Keratinocyte (primary cell): ENCODE data around the gene POMP. TPM values are rescaled to one million over a fixed set of nuclear protein-coding genes. Genes with fewer than 3 reads are reported as not detected.

Experiments used
- DNase-seq: peaks from one replicate; pipeline ENCODE4 v3.0.0-alpha.2; 2011; ENCODE audit warnings: low read depth, missing footprints, low spot score
- FAIRE-seq: peaks from 2 replicates; lab custom pipeline; 2011; peaks lifted over from hg19 to GRCh38; lab: Jason Lieb, UNC
- H2AFZ ChIP-seq: 2 replicates; pipeline ENCODE4 v1.6.0; 2012; ENCODE audit warnings: low read length, control low read depth, inconsistent platforms; ENCODE audit not compliant: control insufficient read depth
- H3K27ac ChIP-seq: 2 replicates; pipeline ENCODE4 v1.5.1; 2011; ENCODE audit warnings: low read length; ENCODE audit not compliant: control insufficient read depth, insufficient read depth
- H3K27me3 ChIP-seq: 3 replicates; pipeline ENCODE4 v1.6.0; 2011; ENCODE audit warnings: low read length; ENCODE audit not compliant: control insufficient read depth, insufficient read depth; ENCODE audit errors: extremely low read depth
- H3K36me3 ChIP-seq, 2 experiments: 2 replicates in 1 of 2; 3 replicates in 1 of 2; pipeline ENCODE4 v1.5.1; 2011; ENCODE audit warnings: low read length in 2 of 2, mild to moderate bottlenecking in 1 of 2; ENCODE audit not compliant: control insufficient read depth in 2 of 2, insufficient read depth in 2 of 2; ENCODE audit errors: extremely low read depth in 1 of 2
- H3K4me1 ChIP-seq: 3 replicates; pipeline ENCODE4 v1.5.1; 2011; ENCODE audit warnings: low read length; ENCODE audit not compliant: control insufficient read depth, insufficient read depth; ENCODE audit errors: extremely low read depth
- H3K4me2 ChIP-seq: 3 replicates; pipeline ENCODE4 v1.6.0; 2011; ENCODE audit warnings: low read depth, low read length; ENCODE audit not compliant: control insufficient read depth, insufficient read depth; ENCODE audit errors: extremely low read depth
- H3K4me3 ChIP-seq, 3 experiments: fragments of 200-600 bp in 1 of 3; sonication (generic) in 1 of 3; 2 replicates in 2 of 3; 3 replicates in 1 of 3; pipeline ENCODE4 v1.5.1; 2011 to 2016; ENCODE audit warnings: low read length in 3 of 3, mild to moderate bottlenecking in 3 of 3, control low read depth in 2 of 3, inconsistent platforms in 1 of 3, low read depth in 1 of 3, mixed read lengths in 1 of 3, mixed run types in 1 of 3, moderate library complexity in 1 of 3; ENCODE audit not compliant: control insufficient read depth in 2 of 3, insufficient read depth in 2 of 3; ENCODE audit errors: extremely low read depth in 1 of 3
- H3K79me2 ChIP-seq: 2 replicates; pipeline ENCODE4 v1.6.0; 2012; ENCODE audit warnings: low read length; ENCODE audit not compliant: control insufficient read depth, insufficient read depth
- H3K9ac ChIP-seq: 3 replicates; pipeline ENCODE4 v1.6.0; 2011; ENCODE audit warnings: low read length; ENCODE audit not compliant: control insufficient read depth, insufficient read depth; ENCODE audit errors: extremely low read depth
- H3K9me1 ChIP-seq: 3 replicates; pipeline ENCODE4 v1.6.0; 2011; ENCODE audit warnings: low read length; ENCODE audit not compliant: control insufficient read depth, insufficient read depth; ENCODE audit errors: extremely low read depth
- H3K9me3 ChIP-seq: 2 replicates; pipeline ENCODE4 v1.5.1; 2012; ENCODE audit warnings: low read depth, low read length; ENCODE audit not compliant: control insufficient read depth
- H4K20me1 ChIP-seq: 3 replicates; pipeline ENCODE4 v1.6.0; 2011; ENCODE audit warnings: low read length; ENCODE audit not compliant: control insufficient read depth, insufficient read depth; ENCODE audit errors: extremely low read depth
- EZH2 ChIP-seq: IDR thresholded peaks from one replicate; pipeline ENCODE4 v1.6.1; 2012; ENCODE audit warnings: inconsistent platforms, mild to moderate bottlenecking, low read length, moderate library complexity
- dilution Hi-C: fragments of 300-500 bp; cut with MboI; formaldehyde crosslinking; loops from one replicate; pipeline ENCODE4 v1.7.0; 2020; ENCODE audit warnings: low sequenced_read_pairs; ENCODE audit not compliant: extremely low pct_ligation_motif_present
- polyA plus RNA-seq, 5 experiments: library from polyadenylated mRNA; depleted of rRNA in 3 of 5; stranded (reverse) in 3 of 5; stranded (forward) in 1 of 5; unstranded in 1 of 5; fragments of >200 nt; gene quantifications; 1 replicate in 1 of 5; 2 replicates in 3 of 5; 3 replicates in 1 of 5; pipeline versions ENCODE4 v1.2.1 to v1.2.3, GENCODE V29; 2011 to 2012; ENCODE audit warnings: missing spikeins in 2 of 5, low read depth in 1 of 5, low replicate concordance in 1 of 5
- TF ChIP-seq, protein P1 (sequence below), 3 experiments: IDR thresholded peaks in 1 of 3; conservative IDR thresholded peaks in 1 of 3; optimal IDR thresholded peaks in 1 of 3; 2 replicates in 2 of 3; 3 replicates in 1 of 3; pipeline versions ENCODE3 to v1.5.1; 2011; ENCODE audit warnings: low read length in 3 of 3, mild to moderate bottlenecking in 3 of 3, moderate library complexity in 2 of 3, control low read depth in 1 of 3, inconsistent platforms in 1 of 3; ENCODE audit not compliant: insufficient read depth in 2 of 3; ENCODE audit errors: extremely low read depth in 1 of 3

POMP gene
- polyA plus RNA-seq, 1 donor (not counting 4 experiments of a cell fraction or from before 2014, with no cell fraction given) = 136 TPM

DNA sequence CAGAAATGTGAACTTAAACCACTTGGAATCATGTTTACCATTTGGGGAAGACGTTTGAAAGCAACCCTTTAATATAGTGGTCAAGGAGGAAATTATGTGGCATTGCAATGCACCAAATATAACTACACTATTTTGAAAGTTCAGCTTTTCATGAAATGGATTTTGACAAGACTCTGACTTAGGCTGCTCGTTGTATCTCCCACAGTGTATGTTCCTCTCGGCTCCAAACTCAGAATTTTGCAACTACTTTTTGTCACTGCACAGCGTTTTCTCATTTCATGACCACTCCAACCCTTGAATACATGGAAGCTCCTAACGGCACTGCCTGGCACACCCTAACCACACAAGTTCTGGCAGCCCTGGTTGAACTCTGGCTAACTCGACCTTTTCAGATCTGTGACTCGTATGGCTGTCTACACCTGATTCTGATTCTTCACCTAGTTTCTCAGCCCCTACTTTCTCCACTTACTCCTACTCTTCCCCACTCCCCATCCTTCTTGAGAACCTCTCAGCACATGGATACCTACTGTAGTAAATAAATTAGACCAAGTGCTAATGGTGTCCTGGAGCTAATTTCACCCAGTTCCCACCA, 7.0 kb upstream of the POMP start:
- no peak for FAIRE-seq
- dilution Hi-C loops = no loop called here
- H3K27ac ChIP-seq = no peak overlapping the region
- H3K27me3 ChIP-seq = no peaks in the 10 kb centered on the region
- H3K9ac ChIP-seq = no peak overlapping the region
- H3K4me1 ChIP-seq = peaks cover 11% of the 10 kb centered on the region
- no peak for DNase-seq
- H3K36me3 ChIP-seq = no peaks in the 10 kb centered on the region
- H3K4me3 ChIP-seq = no peak overlapping the region
- no peak overlapping the region for H3K4me2 ChIP-seq
- TF ChIP-seq EZH2 = no peak
- TF ChIP-seq, protein P1, sequence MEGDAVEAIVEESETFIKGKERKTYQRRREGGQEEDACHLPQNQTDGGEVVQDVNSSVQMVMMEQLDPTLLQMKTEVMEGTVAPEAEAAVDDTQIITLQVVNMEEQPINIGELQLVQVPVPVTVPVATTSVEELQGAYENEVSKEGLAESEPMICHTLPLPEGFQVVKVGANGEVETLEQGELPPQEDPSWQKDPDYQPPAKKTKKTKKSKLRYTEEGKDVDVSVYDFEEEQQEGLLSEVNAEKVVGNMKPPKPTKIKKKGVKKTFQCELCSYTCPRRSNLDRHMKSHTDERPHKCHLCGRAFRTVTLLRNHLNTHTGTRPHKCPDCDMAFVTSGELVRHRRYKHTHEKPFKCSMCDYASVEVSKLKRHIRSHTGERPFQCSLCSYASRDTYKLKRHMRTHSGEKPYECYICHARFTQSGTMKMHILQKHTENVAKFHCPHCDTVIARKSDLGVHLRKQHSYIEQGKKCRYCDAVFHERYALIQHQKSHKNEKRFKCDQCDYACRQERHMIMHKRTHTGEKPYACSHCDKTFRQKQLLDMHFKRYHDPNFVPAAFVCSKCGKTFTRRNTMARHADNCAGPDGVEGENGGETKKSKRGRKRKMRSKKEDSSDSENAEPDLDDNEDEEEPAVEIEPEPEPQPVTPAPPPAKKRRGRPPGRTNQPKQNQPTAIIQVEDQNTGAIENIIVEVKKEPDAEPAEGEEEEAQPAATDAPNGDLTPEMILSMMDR (optimal IDR thresholded peaks at IDR 0.05 in 1 of 3, IDR thresholded peaks at IDR 0.05 in 1 of 3, conservative IDR thresholded peaks at IDR 0.05 in 1 of 3; ENCODE audit: extremely low read depth in 1 of 3, insufficient read depth in 2 of 3, low read length in 3 of 3) = no peak
- H4K20me1 ChIP-seq = no peaks in the 10 kb centered on the region
- peaks cover 5% of the 10 kb centered on the region for H3K9me1 ChIP-seq
- peaks cover 9% of the 10 kb centered on the region for H3K79me2 ChIP-seq
- no peaks in the 10 kb centered on the region for H3K9me3 ChIP-seq
- no peak overlapping the region for H2AFZ ChIP-seq

DNA sequence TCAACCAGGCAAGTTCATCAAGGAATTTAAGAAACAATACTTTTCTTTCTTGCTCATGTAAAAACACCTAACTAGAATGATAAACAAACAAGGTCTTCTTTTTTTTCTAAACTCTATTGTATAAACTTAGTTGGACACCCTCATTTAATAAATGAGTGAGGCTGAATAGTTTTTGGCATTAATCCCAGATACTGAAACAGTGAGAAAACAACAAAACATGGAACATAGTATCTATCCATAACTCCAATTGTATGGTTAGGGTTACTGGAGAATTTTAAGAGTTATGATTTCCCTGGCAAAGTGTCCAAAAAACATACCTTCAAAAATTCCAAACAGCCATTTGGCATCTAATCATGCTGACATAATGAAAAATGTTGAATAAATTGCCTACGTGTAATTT, 5.8 kb upstream of the POMP start:
- Histone ChIP-seq H3K36me3 (no peaks in the 10 kb centered on the region), H3K4me2 (no peak overlapping the region), H4K20me1 (no peaks in the 10 kb centered on the region), H3K4me1 (peaks cover 21% of the 10 kb centered on the region), H3K27me3 (no peaks in the 10 kb centered on the region), H3K4me3 (no peak overlapping the region), H3K9ac (no peak overlapping the region), H3K27ac (no peak overlapping the region), H3K9me1 (peaks cover 5% of the 10 kb centered on the region), H2AFZ (no peak overlapping the region), H3K79me2 (peaks cover 21% of the 10 kb centered on the region), H3K9me3 (no peaks in the 10 kb centered on the region)
- FAIRE-seq (no peak), DNase-seq (no peak)
- no peak for TF ChIP-seq EZH2
- TF ChIP-seq, protein P1 (optimal IDR thresholded peaks at IDR 0.05 in 1 of 3, IDR thresholded peaks at IDR 0.05 in 1 of 3, conservative IDR thresholded peaks at IDR 0.05 in 1 of 3; ENCODE audit: extremely low read depth in 1 of 3, insufficient read depth in 2 of 3, low read length in 3 of 3) = no peak
- dilution Hi-C loops = no loop called here
